Measurements from ENCODE around the gene ELL. TPM values are rescaled to one million over a fixed set of nuclear protein-coding genes. Genes with fewer than 3 reads are reported as not detected.

The ELL gene
- total and polyA plus RNA-seq, 9 of the 15 experiments (the other 6 are each of a cell fraction or from before 2014, with no cell fraction given): 0.24 to 22.5 (median 4.1) TPM

- TF ChIP-seq SP2 (IDR thresholded peaks at IDR 0.05; ENCODE audit: extremely low read depth, low read depth, low read length, poor library complexity, severe bottlenecking) (peak; percentile 33), ZKSCAN8 (CRISPR knock-in tag; IDR thresholded peaks at IDR 0.05) (no peak), FUS (optimal IDR thresholded peaks at IDR 0.05; ENCODE audit: low read depth, low read length) (no peak), CREM (IDR thresholded peaks at IDR 0.05; ENCODE audit: low read depth) (peak; percentile 67; the same call in 1 of the 2 replicates), CXXC5 (CRISPR knock-in tag; IDR thresholded peaks at IDR 0.05) (peak; percentile 67), CTCF (IDR thresholded peaks at IDR 0.05 in 2 of 3, conservative IDR thresholded peaks at IDR 0.05 in 1 of 3; ENCODE audit: insufficient read depth in 2 of 3, low read depth in 1 of 3, low read length in 3 of 3) (peak in 1 of 3 experiments; percentile 22; a peak in 1 of 6 replicates), HINFP (tag; conservative IDR thresholded peaks at IDR 0.05; ENCODE audit: low read depth) (no peak), USF1 (CRISPR knock-in tag; IDR thresholded peaks at IDR 0.05) (peak; percentile 82), CEBPG (CRISPR knock-in tag; IDR thresholded peaks at IDR 0.05) (no peak), CEBPG (tag; conservative IDR thresholded peaks at IDR 0.05 in 1 of 2, IDR thresholded peaks at IDR 0.05 in 1 of 2) (no peak), RUNX1 (IDR thresholded peaks at IDR 0.05; ENCODE audit: low read depth) (no peak), RAD51 (IDR thresholded peaks at IDR 0.05; ENCODE audit: borderline replicate concordance, low read depth) (peak; percentile 71), VEZF1 (CRISPR knock-in tag; IDR thresholded peaks at IDR 0.05) (no peak; the same call in none of the 2 replicates), SMARCB1 (IDR thresholded peaks at IDR 0.05; ENCODE audit: insufficient read length, low read depth) (no peak), SREBF2 (CRISPR knock-in tag; IDR thresholded peaks at IDR 0.05) (no peak), PHF21A (IDR thresholded peaks at IDR 0.05; ENCODE audit: borderline replicate concordance, low read depth) (no peak), BACH1 (tag; IDR thresholded peaks at IDR 0.05) (no peak), HDAC3 (IDR thresholded peaks at IDR 0.05; ENCODE audit: borderline replicate concordance, partially characterized antibody) (no peak), ZNF561 (CRISPR knock-in tag; conservative IDR thresholded peaks at IDR 0.05) (no peak), FOXK1 (CRISPR knock-in tag; IDR thresholded peaks at IDR 0.05; ENCODE audit: borderline replicate concordance) (no peak), HDGF (IDR thresholded peaks at IDR 0.05) (no peak)
Measured at GRCh38 chr19:18522124-18522861, 423 bp upstream of the ELL start (continued).
